ENCODE results near the gene FILIP1L. TPM values are rescaled to one million over a fixed set of nuclear protein-coding genes. Genes with fewer than 3 reads are reported as not detected.

FILIP1L gene
- total and polyA plus RNA-seq, 2 of the 13 experiments (the other 11 are each of a cell fraction or from before 2014, with no cell fraction given) = 8.1 to 187 TPM

- TF ChIP-seq SCMH1 (CRISPR knock-in tag; IDR thresholded peaks at IDR 0.05; ENCODE audit: borderline replicate concordance) (no peak), ZNF792 (CRISPR knock-in tag; IDR thresholded peaks at IDR 0.05) (no peak), SOX5 (CRISPR knock-in tag; IDR thresholded peaks at IDR 0.05; ENCODE audit: borderline replicate concordance) (peak; percentile 87), ZNF446 (CRISPR knock-in tag; IDR thresholded peaks at IDR 0.05) (no peak), MLX (CRISPR knock-in tag; IDR thresholded peaks at IDR 0.05) (peak; percentile 48; the same call in 1 of the 2 replicates), HNF1A (IDR thresholded peaks at IDR 0.05; ENCODE audit: low read depth) (peak; percentile 60; the same call in 1 of the 2 replicates), HNF1A (CRISPR knock-in tag; IDR thresholded peaks at IDR 0.05; ENCODE audit: borderline replicate concordance) (peak; percentile 79; the same call in 1 of the 2 replicates), PHF5A (CRISPR knock-in tag; IDR thresholded peaks at IDR 0.05; ENCODE audit: low read depth, unreplicated experiment) (peak; percentile 64), ZNF883 (CRISPR knock-in tag; IDR thresholded peaks at IDR 0.05; ENCODE audit: not compliant biosample characterization) (no peak), GATAD1 (CRISPR knock-in tag; IDR thresholded peaks at IDR 0.05) (peak; percentile 60)
- TF ChIP-seq, protein P1, sequence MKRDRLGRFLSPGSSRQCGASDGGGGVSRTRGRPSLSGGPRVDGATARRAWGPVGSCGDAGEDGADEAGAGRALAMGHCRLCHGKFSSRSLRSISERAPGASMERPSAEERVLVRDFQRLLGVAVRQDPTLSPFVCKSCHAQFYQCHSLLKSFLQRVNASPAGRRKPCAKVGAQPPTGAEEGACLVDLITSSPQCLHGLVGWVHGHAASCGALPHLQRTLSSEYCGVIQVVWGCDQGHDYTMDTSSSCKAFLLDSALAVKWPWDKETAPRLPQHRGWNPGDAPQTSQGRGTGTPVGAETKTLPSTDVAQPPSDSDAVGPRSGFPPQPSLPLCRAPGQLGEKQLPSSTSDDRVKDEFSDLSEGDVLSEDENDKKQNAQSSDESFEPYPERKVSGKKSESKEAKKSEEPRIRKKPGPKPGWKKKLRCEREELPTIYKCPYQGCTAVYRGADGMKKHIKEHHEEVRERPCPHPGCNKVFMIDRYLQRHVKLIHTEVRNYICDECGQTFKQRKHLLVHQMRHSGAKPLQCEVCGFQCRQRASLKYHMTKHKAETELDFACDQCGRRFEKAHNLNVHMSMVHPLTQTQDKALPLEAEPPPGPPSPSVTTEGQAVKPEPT (CRISPR knock-in tag; IDR thresholded peaks at IDR 0.05; ENCODE audit: low read depth) = no peak
- TF ChIP-seq, protein P2, sequence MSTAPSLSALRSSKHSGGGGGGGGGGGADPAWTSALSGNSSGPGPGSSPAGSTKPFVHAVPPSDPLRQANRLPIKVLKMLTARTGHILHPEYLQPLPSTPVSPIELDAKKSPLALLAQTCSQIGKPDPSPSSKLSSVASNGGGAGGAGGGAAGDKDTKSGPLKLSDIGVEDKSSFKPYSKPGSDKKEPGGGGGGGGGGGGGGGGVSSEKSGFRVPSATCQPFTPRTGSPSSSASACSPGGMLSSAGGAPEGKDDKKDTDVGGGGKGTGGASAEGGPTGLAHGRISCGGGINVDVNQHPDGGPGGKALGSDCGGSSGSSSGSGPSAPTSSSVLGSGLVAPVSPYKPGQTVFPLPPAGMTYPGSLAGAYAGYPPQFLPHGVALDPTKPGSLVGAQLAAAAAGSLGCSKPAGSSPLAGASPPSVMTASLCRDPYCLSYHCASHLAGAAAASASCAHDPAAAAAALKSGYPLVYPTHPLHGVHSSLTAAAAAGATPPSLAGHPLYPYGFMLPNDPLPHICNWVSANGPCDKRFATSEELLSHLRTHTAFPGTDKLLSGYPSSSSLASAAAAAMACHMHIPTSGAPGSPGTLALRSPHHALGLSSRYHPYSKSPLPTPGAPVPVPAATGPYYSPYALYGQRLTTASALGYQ (CRISPR knock-in tag; IDR thresholded peaks at IDR 0.05) = 0 out of 2 replicates have a peak, but pooled peaks have one; percentile 29
- TF ChIP-seq, protein P3, sequence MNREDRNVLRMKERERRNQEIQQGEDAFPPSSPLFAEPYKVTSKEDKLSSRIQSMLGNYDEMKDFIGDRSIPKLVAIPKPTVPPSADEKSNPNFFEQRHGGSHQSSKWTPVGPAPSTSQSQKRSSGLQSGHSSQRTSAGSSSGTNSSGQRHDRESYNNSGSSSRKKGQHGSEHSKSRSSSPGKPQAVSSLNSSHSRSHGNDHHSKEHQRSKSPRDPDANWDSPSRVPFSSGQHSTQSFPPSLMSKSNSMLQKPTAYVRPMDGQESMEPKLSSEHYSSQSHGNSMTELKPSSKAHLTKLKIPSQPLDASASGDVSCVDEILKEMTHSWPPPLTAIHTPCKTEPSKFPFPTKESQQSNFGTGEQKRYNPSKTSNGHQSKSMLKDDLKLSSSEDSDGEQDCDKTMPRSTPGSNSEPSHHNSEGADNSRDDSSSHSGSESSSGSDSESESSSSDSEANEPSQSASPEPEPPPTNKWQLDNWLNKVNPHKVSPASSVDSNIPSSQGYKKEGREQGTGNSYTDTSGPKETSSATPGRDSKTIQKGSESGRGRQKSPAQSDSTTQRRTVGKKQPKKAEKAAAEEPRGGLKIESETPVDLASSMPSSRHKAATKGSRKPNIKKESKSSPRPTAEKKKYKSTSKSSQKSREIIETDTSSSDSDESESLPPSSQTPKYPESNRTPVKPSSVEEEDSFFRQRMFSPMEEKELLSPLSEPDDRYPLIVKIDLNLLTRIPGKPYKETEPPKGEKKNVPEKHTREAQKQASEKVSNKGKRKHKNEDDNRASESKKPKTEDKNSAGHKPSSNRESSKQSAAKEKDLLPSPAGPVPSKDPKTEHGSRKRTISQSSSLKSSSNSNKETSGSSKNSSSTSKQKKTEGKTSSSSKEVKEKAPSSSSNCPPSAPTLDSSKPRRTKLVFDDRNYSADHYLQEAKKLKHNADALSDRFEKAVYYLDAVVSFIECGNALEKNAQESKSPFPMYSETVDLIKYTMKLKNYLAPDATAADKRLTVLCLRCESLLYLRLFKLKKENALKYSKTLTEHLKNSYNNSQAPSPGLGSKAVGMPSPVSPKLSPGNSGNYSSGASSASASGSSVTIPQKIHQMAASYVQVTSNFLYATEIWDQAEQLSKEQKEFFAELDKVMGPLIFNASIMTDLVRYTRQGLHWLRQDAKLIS (CRISPR knock-in tag; IDR thresholded peaks at IDR 0.05) = peak; percentile 45; the same call in 1 of the 2 replicates
- TF ChIP-seq, protein P4, sequence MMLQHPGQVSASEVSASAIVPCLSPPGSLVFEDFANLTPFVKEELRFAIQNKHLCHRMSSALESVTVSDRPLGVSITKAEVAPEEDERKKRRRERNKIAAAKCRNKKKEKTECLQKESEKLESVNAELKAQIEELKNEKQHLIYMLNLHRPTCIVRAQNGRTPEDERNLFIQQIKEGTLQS (CRISPR knock-in tag; IDR thresholded peaks at IDR 0.05) = no peak
Measured at GRCh38 chr3:100063929-100064461, 50.3 kb downstream of the FILIP1L start (continued).

All from HepG2 (cell line).